WTC11 (cell line): ENCODE data around the gene TTLL5. TPM values are rescaled to one million over a fixed set of nuclear protein-coding genes. Genes with fewer than 3 reads are reported as not detected.

Experiments
- ATAC-seq: fragments of 200-7000 bp; cut with Tn5 transposase; 2 replicates; pipeline ENCODE4 v1.10.0; 2021; ENCODE audit warnings: mild to moderate bottlenecking, moderate library complexity
- CTCF ChIA-PET: fragments of 300-600 bp; sonication (Branson Sonifier 250); formaldehyde crosslinking; loops from one replicate; lab custom pipeline; 2021; ENCODE audit warnings: antibody characterized with exemption; lab: Charles Lee
- POLR2A ChIA-PET: fragments of 350-600 bp; sonication (Branson Sonifier 250); formaldehyde crosslinking; loops from one replicate; lab custom pipeline; 2021; ENCODE audit warnings: antibody characterized with exemption; lab: Charles Lee
- DNase-seq: peaks from one replicate; pipeline ENCODE4 v3.0.0; 2021; ENCODE audit warnings: low spot score
- H3K27ac Mint-ChIP-seq: 2 replicates; pipeline ENCODE4 v1.8.0; 2021; ENCODE audit warnings: mixed read lengths
- H3K27me3 Mint-ChIP-seq: 2 replicates; pipeline ENCODE4 v1.8.0; 2021; ENCODE audit warnings: low read depth, mild to moderate bottlenecking, moderate library complexity, mixed read lengths
- H3K36me3 Mint-ChIP-seq: 2 replicates; pipeline ENCODE4 v1.8.0; 2021; ENCODE audit warnings: mixed read lengths
- H3K4me1 Mint-ChIP-seq: 2 replicates; pipeline ENCODE4 v1.8.0; 2022; ENCODE audit warnings: mixed read lengths
- H3K4me3 Mint-ChIP-seq: 2 replicates; pipeline ENCODE4 v1.8.0; 2021; ENCODE audit warnings: mild to moderate bottlenecking, moderate library complexity, mixed read lengths
- H3K9me3 Mint-ChIP-seq: 2 replicates; pipeline ENCODE4 v1.8.0; 2021; ENCODE audit warnings: mixed read lengths
- ATF2 ChIP-seq: sonication (generic); formaldehyde crosslinking; IDR thresholded peaks from 2 replicates; pipeline ENCODE4 v1.8.1; 2022; ENCODE audit warnings: low read depth, missing genetic modification reagents, borderline replicate concordance
- ATF6 ChIP-seq: sonication (generic); formaldehyde crosslinking; IDR thresholded peaks from 2 replicates; pipeline ENCODE4 v1.8.1; 2023; ENCODE audit warnings: mild to moderate bottlenecking, missing genetic modification reagents
- ELF4 ChIP-seq: sonication (generic); formaldehyde crosslinking; IDR thresholded peaks from 2 replicates; pipeline ENCODE4 v1.8.1; 2022; ENCODE audit warnings: low read depth, mild to moderate bottlenecking, moderate library complexity, missing genetic modification reagents
- EMX1 ChIP-seq: fragments of 250-450 bp; sonication (Bioruptor Pico); IDR thresholded peaks from 2 replicates; pipeline ENCODE4 v1.8.0; 2021; ENCODE audit warnings: mild to moderate bottlenecking
- ETV6 ChIP-seq: sonication (generic); formaldehyde crosslinking; IDR thresholded peaks from 2 replicates; pipeline ENCODE4 v1.8.1; 2022; ENCODE audit warnings: mild to moderate bottlenecking, missing genetic modification reagents
- FOXP1 ChIP-seq: sonication (generic); formaldehyde crosslinking; IDR thresholded peaks from 2 replicates; pipeline ENCODE4 v1.8.0; 2022; ENCODE audit warnings: missing genetic modification reagents, mild to moderate bottlenecking, moderate library complexity, borderline replicate concordance
- HMGA2 ChIP-seq: fragments of 250-450 bp; sonication (Bioruptor Pico); IDR thresholded peaks from 2 replicates; pipeline ENCODE4 v1.4.0; 2021; ENCODE audit warnings: mild to moderate bottlenecking, moderate library complexity
- IRF2 ChIP-seq: sonication (generic); formaldehyde crosslinking; IDR thresholded peaks from 2 replicates; pipeline ENCODE4 v1.8.0; 2022; ENCODE audit warnings: low read depth, missing genetic modification reagents, borderline replicate concordance
- JAZF1 ChIP-seq: fragments of 250-450 bp; sonication (Bioruptor Pico); IDR thresholded peaks from 2 replicates; pipeline ENCODE4 v1.9.0; 2021; ENCODE audit warnings: moderate library complexity, mild to moderate bottlenecking, inconsistent platforms
- MAX ChIP-seq: sonication (generic); formaldehyde crosslinking; IDR thresholded peaks from 2 replicates; pipeline ENCODE4 v1.8.0; 2022; ENCODE audit warnings: mild to moderate bottlenecking, missing genetic modification reagents
- MYBL2 ChIP-seq: sonication (generic); formaldehyde crosslinking; IDR thresholded peaks from 2 replicates; pipeline ENCODE4 v1.8.1; 2023; ENCODE audit warnings: mild to moderate bottlenecking, moderate library complexity, missing genetic modification reagents
- NFATC4 ChIP-seq: fragments of 250-450 bp; sonication (Bioruptor Pico); IDR thresholded peaks from 2 replicates; pipeline ENCODE4 v1.9.0; 2021; ENCODE audit warnings: mild to moderate bottlenecking
- NFYB ChIP-seq: sonication (generic); formaldehyde crosslinking; conservative IDR thresholded peaks from 2 replicates; pipeline ENCODE4 v1.8.0; 2022; ENCODE audit warnings: low read depth, missing genetic modification reagents
- NR3C1 ChIP-seq: sonication (generic); formaldehyde crosslinking; conservative IDR thresholded peaks from 2 replicates; pipeline ENCODE4 v1.8.1; 2023; ENCODE audit warnings: low read depth, mild to moderate bottlenecking, missing genetic modification reagents
- RELA ChIP-seq: sonication (generic); formaldehyde crosslinking; IDR thresholded peaks from 2 replicates; pipeline ENCODE4 v1.8.1; 2022; ENCODE audit warnings: missing genetic modification reagents, mild to moderate bottlenecking, borderline replicate concordance
- SMAD3 ChIP-seq: sonication (generic); formaldehyde crosslinking; IDR thresholded peaks from 2 replicates; pipeline ENCODE4 v1.8.0; 2022; ENCODE audit warnings: missing genetic modification reagents, mild to moderate bottlenecking, borderline replicate concordance
- SMAD4 ChIP-seq: sonication (generic); formaldehyde crosslinking; IDR thresholded peaks from 2 replicates; pipeline ENCODE4 v1.8.0; 2022; ENCODE audit warnings: mild to moderate bottlenecking, missing genetic modification reagents
- SOX15 ChIP-seq: fragments of 250-450 bp; sonication (Bioruptor Pico); IDR thresholded peaks from 2 replicates; pipeline ENCODE4 v1.9.0; 2021; ENCODE audit warnings: mild to moderate bottlenecking
- SP1 ChIP-seq: sonication (generic); formaldehyde crosslinking; conservative IDR thresholded peaks from 2 replicates; pipeline ENCODE4 v1.8.1; 2022; ENCODE audit warnings: missing genetic modification reagents
- ZBTB21 ChIP-seq: sonication (generic); formaldehyde crosslinking; IDR thresholded peaks from 2 replicates; pipeline ENCODE4 v1.8.1; 2023; ENCODE audit warnings: mild to moderate bottlenecking, missing genetic modification reagents, borderline replicate concordance
- ZNF138 ChIP-seq: sonication (generic); formaldehyde crosslinking; conservative IDR thresholded peaks from 2 replicates; pipeline ENCODE4 v1.8.1; 2022; ENCODE audit warnings: mild to moderate bottlenecking, moderate library complexity, missing genetic modification reagents
- ZNF263 ChIP-seq: sonication (generic); formaldehyde crosslinking; IDR thresholded peaks from 2 replicates; pipeline ENCODE4 v1.8.1; 2022; ENCODE audit warnings: low read depth, mild to moderate bottlenecking, moderate library complexity, missing genetic modification reagents
- ZNF671 ChIP-seq: fragments of 250-450 bp; sonication (Bioruptor Pico); IDR thresholded peaks from 2 replicates; pipeline ENCODE4 v1.8.0; 2021; ENCODE audit warnings: mild to moderate bottlenecking
- total RNA-seq: library from RNA; stranded (reverse); gene quantifications from 3 replicates; pipeline ENCODE4 v1.2.3, GENCODE V29; 2021
- TF ChIP-seq, protein P1 (sequence below): sonication (generic); formaldehyde crosslinking; IDR thresholded peaks from 2 replicates; pipeline ENCODE4 v1.8.1; 2023; ENCODE audit warnings: mild to moderate bottlenecking, missing genetic modification reagents, moderate library complexity
- TF ChIP-seq, protein P2 (sequence below): sonication (generic); formaldehyde crosslinking; IDR thresholded peaks from 2 replicates; pipeline ENCODE4 v1.8.0; 2022; ENCODE audit warnings: mild to moderate bottlenecking, missing genetic modification reagents

TTLL5 gene
- total RNA-seq, 1 experiment from 2014 or later: 39.6 TPM

GRCh38 chr14:75847584-75847983 is 186.5 kb downstream of the TTLL5 start (continued):
- TF ChIP-seq, protein P1, sequence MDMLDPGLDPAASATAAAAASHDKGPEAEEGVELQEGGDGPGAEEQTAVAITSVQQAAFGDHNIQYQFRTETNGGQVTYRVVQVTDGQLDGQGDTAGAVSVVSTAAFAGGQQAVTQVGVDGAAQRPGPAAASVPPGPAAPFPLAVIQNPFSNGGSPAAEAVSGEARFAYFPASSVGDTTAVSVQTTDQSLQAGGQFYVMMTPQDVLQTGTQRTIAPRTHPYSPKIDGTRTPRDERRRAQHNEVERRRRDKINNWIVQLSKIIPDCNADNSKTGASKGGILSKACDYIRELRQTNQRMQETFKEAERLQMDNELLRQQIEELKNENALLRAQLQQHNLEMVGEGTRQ (CRISPR knock-in tag): no peak
- TF ChIP-seq MAX (CRISPR knock-in tag): no peak
- TF ChIP-seq ETV6 (CRISPR knock-in tag): no peak
- no peak for TF ChIP-seq MYBL2 (CRISPR knock-in tag)
- no peak for TF ChIP-seq SMAD3 (CRISPR knock-in tag)
- TF ChIP-seq SP1: no peak
- TF ChIP-seq ELF4 (CRISPR knock-in tag): no peak
- no peak for TF ChIP-seq ZNF263 (CRISPR knock-in tag)
- TF ChIP-seq SMAD4 (CRISPR knock-in tag): no peak
- no peak for TF ChIP-seq FOXP1 (CRISPR knock-in tag)
- TF ChIP-seq, all 79 proteins: peak for 0

- POLR2A ChIA-PET: no interaction called here
- H3K36me3 Mint-ChIP-seq: no peaks in the 10 kb centered on the region
- TF ChIP-seq SMAD4 (CRISPR knock-in tag) (no peak), ZNF138 (CRISPR knock-in tag) (no peak), ZBTB21 (CRISPR knock-in tag) (no peak), NFYB (CRISPR knock-in tag) (no peak), NFATC4 (CRISPR knock-in tag) (no peak)
- TF ChIP-seq, all 79 proteins: peak for 0
- no peak overlapping the region for H3K4me3 Mint-ChIP-seq
- H3K27ac Mint-ChIP-seq: no peak overlapping the region
- CTCF ChIA-PET: interaction anchor here (0.6 to 1.6 kb wide), 4 partner anchors 48 to 270 kb away, joined by 3 to 4 read pairs (median 4); no protein-coding TSS in a partner anchor
- H3K4me1 Mint-ChIP-seq: peaks cover 7% of the 10 kb centered on the region
- H3K27me3 Mint-ChIP-seq: no peaks in the 10 kb centered on the region
- no peak for ATAC-seq
- no peak for DNase-seq
- no peaks in the 10 kb centered on the region for H3K9me3 Mint-ChIP-seq
These were observed 187.3 kb downstream of the TTLL5 start for GRCh38 chr14:75848167-75848913.

GRCh38 chr14:75849300-75849895 is 188.4 kb downstream of the TTLL5 start:
- ChIA-PET POLR2A (no interaction called here), CTCF (interaction anchor here (1.3 to 1.6 kb wide), 3 partner anchors 49 to 141 kb away, joined by 3 to 4 read pairs (median 3); no protein-coding TSS in a partner anchor)
- H3K4me1 Mint-ChIP-seq: peaks cover 7% of the 10 kb centered on the region
- H3K36me3 Mint-ChIP-seq: no peaks in the 10 kb centered on the region
- no peak for TF ChIP-seq NFYB (CRISPR knock-in tag)
- no peak for TF ChIP-seq JAZF1 (CRISPR knock-in tag)
- TF ChIP-seq SMAD4 (CRISPR knock-in tag): no peak
- TF ChIP-seq NR3C1 (CRISPR knock-in tag): no peak
- TF ChIP-seq ZBTB21 (CRISPR knock-in tag): no peak
- no peak for TF ChIP-seq RELA (CRISPR knock-in tag)
- TF ChIP-seq FOXP1 (CRISPR knock-in tag): no peak
- TF ChIP-seq ATF2: no peak
- TF ChIP-seq ATF6: no peak
- no peak for TF ChIP-seq ELF4 (CRISPR knock-in tag)
- no peak for TF ChIP-seq ZNF671 (CRISPR knock-in tag)
- no peak for TF ChIP-seq SMAD3 (CRISPR knock-in tag)
- TF ChIP-seq, protein P2, sequence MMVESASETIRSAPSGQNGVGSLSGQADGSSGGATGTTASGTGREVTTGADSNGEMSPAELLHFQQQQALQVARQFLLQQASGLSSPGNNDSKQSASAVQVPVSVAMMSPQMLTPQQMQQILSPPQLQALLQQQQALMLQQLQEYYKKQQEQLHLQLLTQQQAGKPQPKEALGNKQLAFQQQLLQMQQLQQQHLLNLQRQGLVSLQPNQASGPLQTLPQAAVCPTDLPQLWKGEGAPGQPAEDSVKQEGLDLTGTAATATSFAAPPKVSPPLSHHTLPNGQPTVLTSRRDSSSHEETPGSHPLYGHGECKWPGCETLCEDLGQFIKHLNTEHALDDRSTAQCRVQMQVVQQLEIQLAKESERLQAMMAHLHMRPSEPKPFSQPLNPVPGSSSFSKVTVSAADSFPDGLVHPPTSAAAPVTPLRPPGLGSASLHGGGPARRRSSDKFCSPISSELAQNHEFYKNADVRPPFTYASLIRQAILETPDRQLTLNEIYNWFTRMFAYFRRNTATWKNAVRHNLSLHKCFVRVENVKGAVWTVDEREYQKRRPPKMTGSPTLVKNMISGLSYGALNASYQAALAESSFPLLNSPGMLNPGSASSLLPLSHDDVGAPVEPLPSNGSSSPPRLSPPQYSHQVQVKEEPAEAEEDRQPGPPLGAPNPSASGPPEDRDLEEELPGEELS (CRISPR knock-in tag): no peak
- no peak for TF ChIP-seq SOX15 (CRISPR knock-in tag)
- no peak for TF ChIP-seq IRF2 (CRISPR knock-in tag)
- no peak for TF ChIP-seq HMGA2
- no peak for TF ChIP-seq EMX1
- no peaks in the 10 kb centered on the region for H3K9me3 Mint-ChIP-seq
- DNase-seq: no peak
- H3K27ac Mint-ChIP-seq: no peak overlapping the region
- ATAC-seq: no peak
- H3K27me3 Mint-ChIP-seq: no peaks in the 10 kb centered on the region
- H3K4me3 Mint-ChIP-seq: no peak overlapping the region
